CD14-positive monocyte (primary cell): ENCODE measurements around the gene CFAP97. TPM values are rescaled to one million over a fixed set of nuclear protein-coding genes. Genes with fewer than 3 reads are reported as not detected.

Experiments used
- DNase-seq, 3 donors: peaks; one replicate each; pipeline ENCODE4 v3.0.0-alpha.2; 2011 to 2022
- H2AFZ ChIP-seq: 2 replicates; pipeline ENCODE4 v1.6.0; 2012; ENCODE audit warnings: mild to moderate bottlenecking, low read depth, low read length, inconsistent platforms; ENCODE audit not compliant: insufficient read depth, poor library complexity, severe bottlenecking
- H3K27ac ChIP-seq, 2 donors: 1 replicate in 1 of 2; 2 replicates in 1 of 2; pipeline ENCODE4 v1.5.1; 2012 to 2013; ENCODE audit warnings: low read length in 2 of 2, control low read depth in 1 of 2, inconsistent platforms in 1 of 2, low read depth in 1 of 2, mild to moderate bottlenecking in 1 of 2
- H3K27me3 ChIP-seq, 2 donors: one replicate each; pipeline versions ENCODE4 v1.6.0 to v1.6.1; 2011 to 2013; ENCODE audit warnings: low read length in 2 of 2; ENCODE audit not compliant: control insufficient read depth in 2 of 2, insufficient read depth in 2 of 2
- H3K36me3 ChIP-seq, 2 donors: replicated peaks in 1 of 2; 1 replicate in 1 of 2; 2 replicates in 1 of 2; pipeline versions ENCODE4 v1.5.1 to v1.6.1; 2012 to 2013; ENCODE audit warnings: low read length in 2 of 2, control low read depth in 1 of 2, inconsistent platforms in 1 of 2, mild to moderate bottlenecking in 1 of 2; ENCODE audit not compliant: insufficient read depth in 2 of 2, control insufficient read depth in 1 of 2
- H3K4me1 ChIP-seq, 2 donors: 1 replicate in 1 of 2; 2 replicates in 1 of 2; pipeline versions ENCODE4 v1.5.1 to v1.6.1; 2012 to 2013; ENCODE audit warnings: low read length in 2 of 2, control low read depth in 1 of 2, inconsistent platforms in 1 of 2, mild to moderate bottlenecking in 1 of 2, moderate library complexity in 1 of 2; ENCODE audit not compliant: insufficient read depth in 2 of 2, control insufficient read depth in 1 of 2
- H3K4me2 ChIP-seq: replicated peaks from 2 replicates; pipeline ENCODE3; 2012; ENCODE audit warnings: low read length, moderate library complexity, mild to moderate bottlenecking; ENCODE audit not compliant: poor library complexity, severe bottlenecking; ENCODE audit errors: extremely low read depth
- H3K4me3 ChIP-seq, 3 experiments: fragments of 200-600 bp in 1 of 3; sonication (generic) in 1 of 3; replicated peaks in 1 of 3; 1 replicate in 2 of 3; 2 replicates in 1 of 3; pipeline ENCODE4 v1.5.1; 2011 to 2013; ENCODE audit warnings: low read length in 3 of 3, mild to moderate bottlenecking in 3 of 3, control low read depth in 2 of 3, low read depth in 2 of 3, inconsistent platforms in 1 of 3, moderate library complexity in 1 of 3
- H3K79me2 ChIP-seq: 2 replicates; pipeline ENCODE4 v1.6.0; 2012; ENCODE audit warnings: mild to moderate bottlenecking, control low read depth, inconsistent platforms, low read length, moderate library complexity; ENCODE audit not compliant: insufficient read depth
- H3K9ac ChIP-seq: 2 replicates; pipeline ENCODE4 v1.6.0; 2017; ENCODE audit warnings: low read length, mild to moderate bottlenecking; ENCODE audit not compliant: insufficient read depth, poor library complexity, severe bottlenecking
- H3K9me3 ChIP-seq, 2 donors: replicated peaks in 1 of 2; 1 replicate in 1 of 2; 2 replicates in 1 of 2; pipeline versions ENCODE4 v1.5.1 to v1.6.1; 2012 to 2013; ENCODE audit warnings: low read length in 2 of 2, control low read depth in 1 of 2; ENCODE audit not compliant: control insufficient read depth in 1 of 2, insufficient read depth in 1 of 2
- H4K20me1 ChIP-seq: 2 replicates; pipeline ENCODE4 v1.6.0; 2012; ENCODE audit warnings: mild to moderate bottlenecking, low read length, control low read depth, moderate library complexity; ENCODE audit not compliant: insufficient read depth
- H3K27ac Mint-ChIP-seq, 7 donors: one replicate each; pipeline ENCODE4 v1.8.0; 2020; ENCODE audit warnings: mild to moderate bottlenecking in 7 of 7, mixed read lengths in 7 of 7, moderate library complexity in 6 of 7, inconsistent platforms in 2 of 7
- H3K27me3 Mint-ChIP-seq, 3 donors: one replicate each; pipeline ENCODE4 v1.8.0; 2021 to 2022; ENCODE audit warnings: low read depth in 3 of 3, mild to moderate bottlenecking in 3 of 3, mixed read lengths in 3 of 3, moderate library complexity in 3 of 3, inconsistent platforms in 1 of 3
- H3K36me3 Mint-ChIP-seq, 2 donors: one replicate each; pipeline ENCODE4 v1.8.0; 2020; ENCODE audit warnings: mixed read lengths in 2 of 2, inconsistent platforms in 1 of 2, mild to moderate bottlenecking in 1 of 2
- H3K4me1 Mint-ChIP-seq: one replicate; pipeline ENCODE4 v1.8.0; 2020; ENCODE audit warnings: mild to moderate bottlenecking, mixed read lengths
- H3K4me3 Mint-ChIP-seq, 2 donors: one replicate each; pipeline ENCODE4 v1.8.0; 2020; ENCODE audit warnings: mild to moderate bottlenecking in 2 of 2, mixed read lengths in 2 of 2, moderate library complexity in 1 of 2
- H3K9me3 Mint-ChIP-seq, 7 donors: one replicate each; pipeline ENCODE4 v1.8.0; 2020 to 2022; ENCODE audit warnings: mixed read lengths in 7 of 7, mild to moderate bottlenecking in 6 of 7, moderate library complexity in 6 of 7, inconsistent platforms in 2 of 7
- WGBS: methylation state at CpG from one replicate; pipeline ENCODE4 v1.1.5; 2013; ENCODE audit warnings: missing lambda C conversion rate; ENCODE audit not compliant: insufficient coverage; 5-methylcytosine and 5-hydroxymethylcytosine counted together
- intact Hi-C, 2 donors: fragments of 100-400 bp; cut with micrococcal nuclease; formaldehyde crosslinking; loops; one replicate each; pipeline versions ENCODE4 v1.15.0 to v1.15.1; 2023
- polyA minus RNA-seq: library from RNA; depleted of rRNA, polyadenylated mRNA; stranded (reverse); fragments of >200 nt; gene quantifications from 2 replicates; pipeline ENCODE4 v1.2.3, GENCODE V29; 2012
- polyA plus RNA-seq, 3 donors: library from polyadenylated mRNA; depleted of rRNA in 1 of 3; unstranded in 2 of 3; stranded (reverse) in 1 of 3; fragments of 300-500 nt in 2 of 3; fragments of >200 nt in 1 of 3; fragmentation: Illumina TruSeq in 2 of 3; gene quantifications; 1 replicate in 2 of 3; 2 replicates in 1 of 3; pipeline ENCODE4 v1.2.3, GENCODE V29; 2012 to 2021
- total RNA-seq, 12 experiments: library from RNA in 1 of 12; stranded (reverse) in 1 of 12; fragments of 120-200 nt in 1 of 12; gene quantifications; one replicate each; pipeline ENCODE4 v1.2.4 and lab custom pipeline; 2013 to 2026; ENCODE audit warnings: mixed read lengths in 6 of 12, inconsistent platforms in 1 of 12
- TF ChIP-seq, protein P1 (sequence below): fragments of 200-600 bp; IDR thresholded peaks from one replicate; pipeline ENCODE4 v1.8.0; 2022; ENCODE audit warnings: antibody characterized with exemption, mild to moderate bottlenecking

Gene CFAP97
- 4.9 TPM for total RNA-seq (2013)
- polyA plus RNA-seq (10 to 100 TPM in 2 of 3 donors, 1 to 10 TPM in 1; 2.7 to 16.8 (median 12.3) TPM), polyA minus RNA-seq (1.4 and 2.3 TPM in 2 replicates), total RNA-seq (lab: John Stamatoyannopoulos, UW) (2.1 to 21.5 (median 12.5) reads per million in 11 experiments)

DNA sequence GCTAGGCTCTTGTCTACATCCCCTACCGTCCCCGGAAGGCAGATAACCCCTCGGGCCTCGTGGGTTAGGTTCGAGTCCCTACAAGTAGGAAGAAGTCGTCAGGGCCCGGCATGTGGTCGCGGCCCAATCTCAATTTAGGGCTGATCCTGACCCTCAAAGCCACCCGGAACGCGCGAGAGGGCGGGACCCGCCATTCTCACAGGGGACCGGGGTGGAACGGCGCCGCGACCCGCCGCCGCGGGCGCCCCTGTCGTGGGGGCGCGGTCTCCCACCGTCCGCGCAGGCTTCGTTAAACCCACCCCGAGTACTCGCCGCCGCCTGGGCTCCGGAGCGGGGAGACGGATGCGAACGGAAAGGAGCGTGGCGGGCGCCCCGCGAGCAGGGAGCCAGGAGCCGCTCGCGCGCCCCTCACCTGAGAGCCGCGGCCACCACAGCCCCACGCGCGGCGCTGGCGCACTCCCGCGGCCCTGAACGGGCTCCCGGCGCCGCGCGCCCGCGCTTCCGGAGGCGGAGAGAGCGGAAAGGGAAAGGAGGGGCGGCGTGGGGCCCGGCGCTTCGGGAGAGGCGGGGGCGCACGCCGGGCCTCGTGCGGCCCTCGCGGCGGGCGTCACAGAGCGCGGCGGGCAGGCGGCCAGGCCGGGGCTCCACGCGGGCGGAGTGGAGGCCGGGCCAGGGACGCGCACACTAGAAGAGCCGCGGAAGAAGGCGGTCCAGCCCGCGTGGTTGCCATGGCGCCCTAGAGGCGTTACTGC lies at the start of gene CFAP97:
Gene CFAP97 (minus strand): TSS at position 515 of the 752 bp plus-strand sequence. CDS start 12,804 bp downstream, outside the sequence.
- Mint-ChIP-seq H3K27ac (peak within 1 kb of the TSS; percentile 37 to 83 (median 68)), H3K4me3 (peak within 1 kb of the TSS; percentile 85 to 88), H3K36me3 (peaks cover 0 to 3% of the 10 kb centered on the region in 2 donors), H3K27me3 (peaks cover 25 to 41% (median 37%) of the 10 kb centered on the region in 3 donors), H3K9me3 (peaks cover 0 to 8% (median 3%) of the 10 kb centered on the region in 7 donors), H3K4me1 (peaks cover 34% of the 10 kb centered on the region)
- WGBS, result under 1% methylated on average over 102 of the region's 103 CpGs
- H4K20me1 ChIP-seq, result no peaks in the 10 kb centered on the region
- peak within 1 kb of the TSS; percentile 70 for H3K9ac ChIP-seq
- intact Hi-C loops, result loop anchor here in 1 of 2 donors (10.0 kb wide), 1 partner anchor 1699 kb away; the partner anchor contains the start of gene ING2
- DNase-seq, result peak; percentile 63 to 71 (median 69)
- peak within 1 kb of the TSS; percentile 80 for H3K4me2 ChIP-seq
- H3K4me1 ChIP-seq, result peaks cover 13 to 32% of the 10 kb centered on the region in 2 donors
- peak within 1 kb of the TSS; percentile 96 for H2AFZ ChIP-seq
- H3K27ac ChIP-seq, result peak within 1 kb of the TSS in 1 of 2 donors; percentile 36
- H3K27me3 ChIP-seq, result peaks cover 12 to 19% of the 10 kb centered on the region in 2 donors
- H3K79me2 ChIP-seq, result no peaks in the 10 kb centered on the region
- no peaks in the 10 kb centered on the region for H3K9me3 ChIP-seq
- H3K36me3 ChIP-seq, result no peaks in the 10 kb centered on the region
- TF ChIP-seq, protein P1, sequence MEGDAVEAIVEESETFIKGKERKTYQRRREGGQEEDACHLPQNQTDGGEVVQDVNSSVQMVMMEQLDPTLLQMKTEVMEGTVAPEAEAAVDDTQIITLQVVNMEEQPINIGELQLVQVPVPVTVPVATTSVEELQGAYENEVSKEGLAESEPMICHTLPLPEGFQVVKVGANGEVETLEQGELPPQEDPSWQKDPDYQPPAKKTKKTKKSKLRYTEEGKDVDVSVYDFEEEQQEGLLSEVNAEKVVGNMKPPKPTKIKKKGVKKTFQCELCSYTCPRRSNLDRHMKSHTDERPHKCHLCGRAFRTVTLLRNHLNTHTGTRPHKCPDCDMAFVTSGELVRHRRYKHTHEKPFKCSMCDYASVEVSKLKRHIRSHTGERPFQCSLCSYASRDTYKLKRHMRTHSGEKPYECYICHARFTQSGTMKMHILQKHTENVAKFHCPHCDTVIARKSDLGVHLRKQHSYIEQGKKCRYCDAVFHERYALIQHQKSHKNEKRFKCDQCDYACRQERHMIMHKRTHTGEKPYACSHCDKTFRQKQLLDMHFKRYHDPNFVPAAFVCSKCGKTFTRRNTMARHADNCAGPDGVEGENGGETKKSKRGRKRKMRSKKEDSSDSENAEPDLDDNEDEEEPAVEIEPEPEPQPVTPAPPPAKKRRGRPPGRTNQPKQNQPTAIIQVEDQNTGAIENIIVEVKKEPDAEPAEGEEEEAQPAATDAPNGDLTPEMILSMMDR, result no peak
- peak within 1 kb of the TSS; percentile 47 to 78 (median 47) for H3K4me3 ChIP-seq

GRCh38 chr4:185249105-185249504 lies 45.3 kb upstream of the CFAP97 start:
- H3K9me3 Mint-ChIP-seq, result no peaks in the 10 kb centered on the region
- TF ChIP-seq, protein P1, result no peak
- no peaks in the 10 kb centered on the region for H3K36me3 Mint-ChIP-seq
- Histone ChIP-seq H3K79me2 (no peaks in the 10 kb centered on the region), H3K36me3 (no peaks in the 10 kb centered on the region), H3K4me2 (no peak overlapping the region), H3K4me3 (no peak overlapping the region), H4K20me1 (no peaks in the 10 kb centered on the region), H3K27ac (no peak overlapping the region), H3K27me3 (no peaks in the 10 kb centered on the region), H3K9ac (no peak overlapping the region), H3K4me1 (no peaks in the 10 kb centered on the region), H3K9me3 (no peaks in the 10 kb centered on the region), H2AFZ (no peak overlapping the region)
- no peak overlapping the region for H3K27ac Mint-ChIP-seq
- H3K27me3 Mint-ChIP-seq, result peaks cover 6 to 19% (median 11%) of the 10 kb centered on the region in 3 donors
- no peak for DNase-seq
- no peak overlapping the region for H3K4me3 Mint-ChIP-seq
- no peaks in the 10 kb centered on the region for H3K4me1 Mint-ChIP-seq
- no CpG with 5 or more reads among the region's 2 CpGs for WGBS
- intact Hi-C loops, result no loop called here
